A549 (cell line): ENCODE measurements around the gene LSS. TPM values are rescaled to one million over a fixed set of nuclear protein-coding genes. Genes with fewer than 3 reads are reported as not detected.

ENCODE experiments used
- ATAC-seq, 2 experiments: fragments of 200-7000 bp in 1 of 2; fragments of >200 bp in 1 of 2; cut with Nextera tagmentation in 1 of 2; cut with Tn5 transposase in 1 of 2; 3 replicates each; pipeline versions ENCODE4 v1.8.0 to v1.9.1; 2018 to 2020; ENCODE audit warnings: mild to moderate bottlenecking in 1 of 2, moderate library complexity in 1 of 2
- CTCF ChIA-PET: fragments of 300-600 bp; sonication (Branson Sonifier 250); formaldehyde crosslinking; extraction: SDS; loops from one replicate; lab custom pipeline; 2021; ENCODE audit warnings: antibody characterized with exemption, inconsistent platforms; lab: Yijun Ruan, JAX
- POLR2A ChIA-PET: fragments of 350-600 bp; formaldehyde crosslinking; extraction: SDS; loops from one replicate; lab custom pipeline; 2021; ENCODE audit warnings: antibody characterized with exemption, inconsistent platforms; lab: Yijun Ruan, JAX
- DNase-seq, 2 experiments: peaks; one replicate each; pipeline versions ENCODE4 v3.0.0 to v3.0.0-alpha.2; 2011 to 2016; ENCODE audit warnings: low read depth in 1 of 2, low spot score in 1 of 2
- FAIRE-seq: peaks from 2 replicates; lab custom pipeline; 2011; peaks lifted over from hg19 to GRCh38; lab: Jason Lieb, UNC
- H3K27ac ChIP-seq, 2 experiments: fragments of >200 bp; sonication (Bioruptor Twin); formaldehyde crosslinking; 3 replicates each; pipeline ENCODE4 v1.5.1; 2016 to 2017
- H3K4me1 ChIP-seq: fragments of >200 bp; sonication (Bioruptor Twin); formaldehyde crosslinking; 3 replicates; pipeline ENCODE4 v1.6.1; 2016
- H3K4me2 ChIP-seq: fragments of >200 bp; sonication (Bioruptor Twin); formaldehyde crosslinking; 3 replicates; pipeline ENCODE4 v1.6.1; 2016
- H3K4me3 ChIP-seq: fragments of >200 bp; sonication (Bioruptor Twin); formaldehyde crosslinking; 3 replicates; pipeline ENCODE4 v1.5.1; 2016
- H3K9me3 ChIP-seq: fragments of >200 bp; sonication (Bioruptor Twin); formaldehyde crosslinking; 3 replicates; pipeline ENCODE4 v1.6.1; 2016
- BCL3 ChIP-seq: fragments of >200 bp; sonication (Bioruptor Twin); formaldehyde crosslinking; IDR thresholded peaks from 3 replicates; pipeline ENCODE4 v1.6.1; 2016
- FOXS1 ChIP-seq: fragments of 250-450 bp; sonication (Bioruptor Pico); IDR thresholded peaks from 2 replicates; pipeline ENCODE4 v1.5.0; 2020; ENCODE audit warnings: mild to moderate bottlenecking, moderate library complexity
- HES2 ChIP-seq: fragments of >200 bp; sonication (Bioruptor Twin); formaldehyde crosslinking; IDR thresholded peaks from 2 replicates; pipeline ENCODE4 v1.6.1; 2016
- HOXA7 ChIP-seq: fragments of 250-450 bp; sonication (Bioruptor Pico); IDR thresholded peaks from 2 replicates; pipeline ENCODE4 v1.5.0; 2020; ENCODE audit warnings: mild to moderate bottlenecking, moderate library complexity
- HOXB5 ChIP-seq: fragments of 250-450 bp; sonication (Bioruptor Pico); IDR thresholded peaks from 2 replicates; pipeline ENCODE4 v1.5.0; 2020; ENCODE audit warnings: mild to moderate bottlenecking, moderate library complexity
- JUN ChIP-seq, 2 experiments: fragments of >200 bp; sonication (Bioruptor Twin); formaldehyde crosslinking; IDR thresholded peaks; 2 replicates in 1 of 2; 3 replicates in 1 of 2; pipeline ENCODE4 v1.6.1; 2016 to 2017
- JUNB ChIP-seq: fragments of >200 bp; sonication (Bioruptor Twin); formaldehyde crosslinking; IDR thresholded peaks from 2 replicates; pipeline ENCODE4 v1.6.1; 2016
- KDM1A ChIP-seq: fragments of 200-600 bp; sonication (generic); IDR thresholded peaks from 2 replicates; pipeline ENCODE4 v1.6.1; 2016; ENCODE audit warnings: low read depth, mild to moderate bottlenecking
- MAZ ChIP-seq: fragments of 150-350 bp; IDR thresholded peaks from 2 replicates; pipeline ENCODE4 v1.6.1; 2014; ENCODE audit warnings: antibody characterized with exemption, low read depth, low read length, borderline replicate concordance
- NFE2L2 ChIP-seq: fragments of 150-350 bp; conservative IDR thresholded peaks from 2 replicates; pipeline ENCODE4 v1.6.1; 2014; ENCODE audit warnings: low read length
- POLR2AphosphoS2 ChIP-seq: conservative IDR thresholded peaks from 2 replicates; pipeline ENCODE4 v1.6.1; 2012; ENCODE audit warnings: low read length, improper control_type of control experiment, inconsistent platforms
- RARB ChIP-seq: fragments of 250-450 bp; sonication (Bioruptor Pico); IDR thresholded peaks from 2 replicates; pipeline ENCODE4 v1.8.0; 2021; ENCODE audit warnings: mild to moderate bottlenecking, moderate library complexity
- REST ChIP-seq: fragments of 200-600 bp; sonication (generic); IDR thresholded peaks from 2 replicates; pipeline ENCODE4 v1.6.1; 2016; ENCODE audit warnings: antibody characterized with exemption, mild to moderate bottlenecking, moderate library complexity
- SREBF2 ChIP-seq: fragments of 450-650 bp; IDR thresholded peaks from 2 replicates; pipeline ENCODE4 v1.6.1; 2014; ENCODE audit warnings: mild to moderate bottlenecking, moderate library complexity
- TP53 ChIP-seq: fragments of 250-450 bp; sonication (Bioruptor Pico); IDR thresholded peaks from 2 replicates; pipeline ENCODE4 v1.5.0; 2021; ENCODE audit warnings: mild to moderate bottlenecking, moderate library complexity
- ZC3H11A ChIP-seq: fragments of 450-650 bp; IDR thresholded peaks from 2 replicates; pipeline ENCODE4 v1.6.1; 2014; ENCODE audit warnings: antibody characterized with exemption, mild to moderate bottlenecking
- ZNF302 ChIP-seq: fragments of 250-450 bp; sonication (Bioruptor Pico); IDR thresholded peaks from 2 replicates; pipeline ENCODE4 v1.9.0; 2021; ENCODE audit warnings: inconsistent platforms, mild to moderate bottlenecking, moderate library complexity
- WGBS: methylation state at CpG from one replicate; pipeline ENCODE4 v1.1.6; 2017; ENCODE audit errors: missing lambda C conversion rate; 5-methylcytosine and 5-hydroxymethylcytosine counted together
- polyA plus RNA-seq, 4 experiments: library from polyadenylated mRNA; depleted of rRNA in 3 of 4; stranded (reverse); fragments of >200 nt; fragmentation: RNase III in 1 of 4; extraction: RNeasy Plus Mini Kit Qiagen cat#74134 plus additional on column Dnase treatment in 1 of 4; gene quantifications; 2 replicates in 3 of 4; 3 replicates in 1 of 4; pipeline ENCODE4 v1.2.3, GENCODE V29; 2011 to 2017
- TF ChIP-seq, protein P1 (sequence below): IDR thresholded peaks from 2 replicates; pipeline ENCODE4 v1.6.1; 2012
- TF ChIP-seq, protein P2 (sequence below): fragments of 150-350 bp; IDR thresholded peaks from 2 replicates; pipeline ENCODE4 v1.6.1; 2014; ENCODE audit warnings: low read depth, mild to moderate bottlenecking, low read length
- TF ChIP-seq, protein P3 (sequence below): fragments of 250-450 bp; sonication (Bioruptor Pico); IDR thresholded peaks from 2 replicates; pipeline ENCODE4 v1.5.0; 2021; ENCODE audit warnings: mild to moderate bottlenecking, moderate library complexity, borderline replicate concordance

LSS gene
- polyA plus RNA-seq, 2 of the 4 experiments (the other 2 are of a cell fraction), result 9.5 to 22.0 TPM

GRCh38 chr21:46160657-46160906, 68.0 kb downstream of the LSS start:
- no peak for TF ChIP-seq NFE2L2
- no peak for TF ChIP-seq JUNB
- no peak for TF ChIP-seq ZC3H11A
- no peak for TF ChIP-seq KDM1A
- TF ChIP-seq RARB (CRISPR knock-in tag), result no peak
- TF ChIP-seq, protein P1, sequence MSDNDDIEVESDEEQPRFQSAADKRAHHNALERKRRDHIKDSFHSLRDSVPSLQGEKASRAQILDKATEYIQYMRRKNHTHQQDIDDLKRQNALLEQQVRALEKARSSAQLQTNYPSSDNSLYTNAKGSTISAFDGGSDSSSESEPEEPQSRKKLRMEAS, result no peak
- TF ChIP-seq SREBF2, result no peak
- no peak for TF ChIP-seq HOXB5 (CRISPR knock-in tag)
- no peak for TF ChIP-seq REST
- TF ChIP-seq FOXS1 (CRISPR knock-in tag), result no peak
- no peak for TF ChIP-seq HOXA7 (CRISPR knock-in tag)
- TF ChIP-seq, protein P2, sequence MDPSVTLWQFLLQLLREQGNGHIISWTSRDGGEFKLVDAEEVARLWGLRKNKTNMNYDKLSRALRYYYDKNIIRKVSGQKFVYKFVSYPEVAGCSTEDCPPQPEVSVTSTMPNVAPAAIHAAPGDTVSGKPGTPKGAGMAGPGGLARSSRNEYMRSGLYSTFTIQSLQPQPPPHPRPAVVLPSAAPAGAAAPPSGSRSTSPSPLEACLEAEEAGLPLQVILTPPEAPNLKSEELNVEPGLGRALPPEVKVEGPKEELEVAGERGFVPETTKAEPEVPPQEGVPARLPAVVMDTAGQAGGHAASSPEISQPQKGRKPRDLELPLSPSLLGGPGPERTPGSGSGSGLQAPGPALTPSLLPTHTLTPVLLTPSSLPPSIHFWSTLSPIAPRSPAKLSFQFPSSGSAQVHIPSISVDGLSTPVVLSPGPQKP, result no peak
- no peak for TF ChIP-seq BCL3
- no peak for TF ChIP-seq HES2
- TF ChIP-seq TP53, result no peak
- no peak for TF ChIP-seq POLR2AphosphoS2
- POLR2A ChIA-PET, result no interaction called here
- CTCF ChIA-PET, result interaction anchor here (1.2 to 1.9 kb wide), 2 partner anchors 15 to 17 kb away, joined by 4 to 9 read pairs; no protein-coding TSS in a partner anchor
- DNase-seq (no peak), ATAC-seq (no peak), FAIRE-seq (no peak)
- H3K4me2 ChIP-seq, result no peak overlapping the region
- no CpG with 5 or more reads among the region's 22 CpGs for WGBS
- no peaks in the 10 kb centered on the region for H3K9me3 ChIP-seq
- H3K4me3 ChIP-seq, result no peak overlapping the region
- H3K27ac ChIP-seq, result no peak overlapping the region
- 0 out of 3 replicates have a peak, but pooled peaks cover 4% of the 10 kb centered on the region for H3K4me1 ChIP-seq

DNA sequence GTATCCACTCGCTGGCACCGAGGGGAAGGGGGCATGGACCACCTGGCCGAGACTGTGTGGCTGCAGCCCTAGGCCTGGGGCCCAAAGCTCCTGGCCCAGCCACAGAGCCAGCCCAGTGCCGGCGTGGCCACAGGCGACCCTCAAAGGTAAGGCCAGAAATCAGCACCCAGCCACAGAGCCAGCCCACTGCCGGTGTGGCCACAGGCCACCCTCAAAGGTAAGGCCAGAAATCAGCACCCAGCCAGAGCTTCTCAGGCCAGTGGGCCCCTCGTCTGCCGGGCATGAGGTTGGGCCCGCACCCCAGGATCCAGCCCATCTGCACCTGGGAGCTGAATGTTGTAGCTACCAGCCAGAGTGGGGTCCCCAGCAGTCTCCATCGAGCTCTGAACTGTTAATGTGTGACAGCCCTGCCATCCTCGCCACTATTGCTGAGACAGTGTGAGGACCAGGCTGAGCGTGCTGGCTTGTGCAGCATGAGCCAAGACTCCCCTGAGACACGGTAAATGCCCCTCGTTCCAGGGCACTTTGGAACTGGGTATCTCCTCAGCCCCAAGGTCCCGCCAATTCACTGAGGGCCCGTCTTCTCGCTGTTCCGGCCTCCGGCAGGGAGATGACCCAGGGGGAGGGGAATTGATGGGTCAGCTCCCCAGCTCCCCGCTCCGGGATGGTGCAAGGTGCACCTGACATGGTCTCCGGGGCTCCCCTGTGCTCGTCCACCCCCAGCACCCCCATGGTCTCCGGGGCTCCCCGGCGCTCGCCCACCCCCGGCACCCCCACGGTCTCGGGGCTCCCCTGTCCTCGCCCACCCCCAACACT, 68.5 kb downstream of the LSS start:
- no peak for FAIRE-seq
- ChIA-PET POLR2A (no interaction called here), CTCF (interaction anchor here (1.0 to 1.9 kb wide), 5 partner anchors 10 to 190 kb away, joined by 3 to 9 read pairs (median 4); no protein-coding TSS in a partner anchor)
- ATAC-seq, result peak; percentile 24 to 25; a peak in 2 of 6 replicates
- no peak overlapping the region for H3K4me2 ChIP-seq
- H3K4me3 ChIP-seq, result no peak overlapping the region
- DNase-seq, result no peak
- no peak overlapping the region for H3K27ac ChIP-seq
- H3K4me1 ChIP-seq, result 0 out of 3 replicates have a peak, but pooled peaks cover 4% of the 10 kb centered on the region
- no peaks in the 10 kb centered on the region for H3K9me3 ChIP-seq
- 95% methylated on average over 4 of the region's 32 CpGs for WGBS
- TF ChIP-seq JUN (IDR thresholded peaks at IDR 0.05), result no peak
- TF ChIP-seq HES2, result no peak
- no peak for TF ChIP-seq ZNF302
- TF ChIP-seq, protein P2, result no peak
- no peak for TF ChIP-seq FOXS1 (CRISPR knock-in tag)
- no peak for TF ChIP-seq REST
- TF ChIP-seq MAZ, result no peak
- TF ChIP-seq, protein P3, sequence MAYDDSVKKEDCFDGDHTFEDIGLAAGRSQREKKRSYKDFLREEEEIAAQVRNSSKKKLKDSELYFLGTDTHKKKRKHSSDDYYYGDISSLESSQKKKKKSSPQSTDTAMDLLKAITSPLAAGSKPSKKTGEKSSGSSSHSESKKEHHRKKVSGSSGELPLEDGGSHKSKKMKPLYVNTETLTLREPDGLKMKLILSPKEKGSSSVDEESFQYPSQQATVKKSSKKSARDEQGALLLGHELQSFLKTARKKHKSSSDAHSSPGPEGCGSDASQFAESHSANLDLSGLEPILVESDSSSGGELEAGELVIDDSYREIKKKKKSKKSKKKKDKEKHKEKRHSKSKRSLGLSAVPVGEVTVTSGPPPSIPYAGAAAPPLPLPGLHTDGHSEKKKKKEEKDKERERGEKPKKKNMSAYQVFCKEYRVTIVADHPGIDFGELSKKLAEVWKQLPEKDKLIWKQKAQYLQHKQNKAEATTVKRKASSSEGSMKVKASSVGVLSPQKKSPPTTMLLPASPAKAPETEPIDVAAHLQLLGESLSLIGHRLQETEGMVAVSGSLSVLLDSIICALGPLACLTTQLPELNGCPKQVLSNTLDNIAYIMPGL (CRISPR knock-in tag), result no peak
